ENCODE results near the gene UBE3A.

GRCh38 chr15:25454771-25455170 is 15.9 kb upstream of the UBE3A start:
- TF ChIP-seq CTCF (IDR thresholded peaks at IDR 0.05; ENCODE audit: poor library complexity) (no peak), EZH2phosphoT487 (IDR thresholded peaks at IDR 0.05; ENCODE audit: low read depth, severe bottlenecking, unreplicated experiment) (no peak)
